Renal pelvis (tissue), 4 donors: ENCODE measurements around the gene TSPAN13. TPM values are rescaled to one million over a fixed set of nuclear protein-coding genes. Genes with fewer than 3 reads are reported as not detected.

ENCODE experiments used
- DNase-seq: peaks from one replicate; pipeline ENCODE4 v3.0.0-alpha.2; 2013
- polyA plus RNA-seq, 3 donors: library from polyadenylated mRNA; unstranded; fragments of 120-200 nt; gene quantifications; one replicate each; pipeline ENCODE4 v1.2.1, GENCODE V29; 2013; ENCODE audit not compliant: insufficient read length in 3 of 3

The TSPAN13 gene
- polyA plus RNA-seq, 3 donors, result 22.7 to 26.3 (median 23.2) TPM

GRCh38 chr7:16804674-16805439 lies 51.3 kb downstream of the TSPAN13 start, which contains the start of gene AGR2:
AGR2 (minus strand) TSS chr7:16804999; CDS start chr7:16801796, 3,203 bp downstream.
- DNase-seq, result no peak

- no peak for DNase-seq
Observed at GRCh38 chr7:16805441-16805840, 51.9 kb downstream of the TSPAN13 start.

DNA sequence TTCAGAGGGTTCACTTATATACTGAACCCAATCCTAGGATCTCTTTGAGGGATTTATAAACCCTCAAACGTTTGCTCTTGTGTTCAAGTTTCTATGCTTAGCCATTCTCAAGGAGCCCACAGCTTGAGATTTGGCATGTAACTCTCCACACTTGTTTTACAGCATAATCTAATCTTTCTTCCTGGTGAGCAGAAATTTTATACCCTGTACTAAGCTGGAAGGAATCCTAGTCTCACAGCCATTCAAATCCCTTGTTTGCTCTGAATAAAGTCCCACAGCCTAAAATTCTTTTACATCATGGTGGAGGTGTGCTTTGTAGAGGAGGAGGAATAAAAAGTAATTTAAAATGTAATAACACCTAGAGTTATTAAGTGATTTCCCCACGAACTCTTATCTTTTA lies 56.6 kb downstream of the TSPAN13 start:
- no peak for DNase-seq

DNA sequence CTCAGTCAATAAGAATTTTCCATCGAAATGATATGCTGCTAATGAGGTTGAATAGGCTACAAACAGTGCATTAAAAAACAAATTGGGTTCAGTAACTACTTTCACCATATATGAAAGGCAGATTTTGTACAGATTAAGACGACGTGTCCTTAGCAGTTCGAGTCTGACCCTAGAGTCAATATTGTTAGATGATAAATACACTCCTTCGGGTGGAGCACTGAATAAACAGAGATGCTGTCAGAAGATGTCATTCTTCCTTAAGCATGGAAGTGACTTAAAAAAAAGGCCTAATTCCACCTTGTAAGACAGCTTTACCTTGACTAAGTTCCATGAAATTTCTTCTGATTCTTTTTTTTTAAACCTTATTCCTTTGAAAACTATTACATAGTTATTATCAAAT lies 57.0 kb downstream of the TSPAN13 start:
- DNase-seq, result no peak

GRCh38 chr7:16811551-16811950 lies 58.0 kb downstream of the TSPAN13 start:
- no peak for DNase-seq

DNA sequence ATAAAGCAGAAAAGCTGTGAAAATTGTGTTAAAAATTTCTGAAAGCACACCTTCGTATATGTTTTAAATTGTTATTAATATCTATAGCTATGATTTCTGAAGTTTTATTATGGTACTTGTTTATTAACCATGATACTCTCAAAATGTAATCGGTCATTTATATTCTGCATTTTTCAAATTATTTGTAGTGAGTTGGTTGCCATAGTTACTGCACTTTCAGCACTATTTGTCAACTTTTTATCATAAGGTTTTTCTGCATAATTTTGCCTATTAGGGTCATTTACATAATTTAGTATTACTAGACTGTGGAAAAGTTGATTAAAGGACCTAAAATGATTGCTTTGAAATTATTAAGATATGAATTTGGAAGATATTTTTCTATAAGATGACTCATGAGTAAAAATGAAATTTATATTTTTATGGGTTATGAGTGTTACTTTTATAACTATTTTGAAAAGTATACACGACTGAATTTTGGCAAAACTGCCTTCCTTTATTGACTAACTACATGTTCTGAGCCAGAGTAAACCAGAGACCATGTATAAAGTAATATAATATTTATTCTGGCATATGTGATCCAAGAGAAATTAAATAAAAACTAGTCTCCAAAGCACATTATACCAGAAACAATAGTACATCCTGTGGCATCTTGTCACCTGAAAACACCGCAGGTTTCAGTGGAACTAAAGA lies 59.1 kb downstream of the TSPAN13 start:
- DNase-seq, result no peak

DNA sequence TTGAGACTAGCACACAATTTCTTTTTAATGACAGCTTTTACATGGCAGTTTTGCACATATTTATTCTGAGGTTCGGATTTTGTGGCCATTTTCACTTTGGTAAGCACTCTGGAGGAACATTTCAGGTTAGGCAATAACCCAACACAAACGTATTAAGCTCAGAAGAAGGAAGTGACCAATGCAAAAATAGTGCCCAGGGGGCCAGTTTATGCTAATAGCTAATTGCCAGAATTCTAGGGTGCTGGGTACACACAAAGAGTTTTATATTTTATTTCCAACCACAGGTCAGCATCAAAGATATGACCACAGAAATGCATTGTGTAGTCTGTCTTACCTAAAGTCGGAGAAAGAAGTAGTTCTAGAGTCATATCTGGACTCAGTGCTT lies 59.7 kb downstream of the TSPAN13 start:
- no peak for DNase-seq

DNA sequence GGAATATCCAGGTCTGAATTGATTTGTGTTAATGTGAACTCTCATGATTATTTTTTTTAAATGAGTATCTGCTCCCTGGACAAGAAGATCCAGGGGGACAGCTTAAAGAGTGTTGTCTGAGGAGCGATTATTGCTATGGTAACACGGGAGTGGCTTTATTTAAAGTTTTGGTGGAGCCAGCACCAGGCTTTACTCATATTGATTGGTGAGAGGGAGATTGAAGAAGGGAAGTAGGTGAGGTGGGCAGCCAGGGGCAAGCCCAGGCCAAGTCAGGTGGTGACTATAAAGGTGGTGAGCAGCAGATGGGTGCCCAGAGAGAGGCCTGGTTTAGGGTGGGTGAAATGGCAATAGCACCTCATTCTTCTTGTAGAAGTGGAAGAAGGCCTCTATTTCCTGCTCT lies 61.4 kb downstream of the TSPAN13 start:
- DNase-seq, result no peak

DNA sequence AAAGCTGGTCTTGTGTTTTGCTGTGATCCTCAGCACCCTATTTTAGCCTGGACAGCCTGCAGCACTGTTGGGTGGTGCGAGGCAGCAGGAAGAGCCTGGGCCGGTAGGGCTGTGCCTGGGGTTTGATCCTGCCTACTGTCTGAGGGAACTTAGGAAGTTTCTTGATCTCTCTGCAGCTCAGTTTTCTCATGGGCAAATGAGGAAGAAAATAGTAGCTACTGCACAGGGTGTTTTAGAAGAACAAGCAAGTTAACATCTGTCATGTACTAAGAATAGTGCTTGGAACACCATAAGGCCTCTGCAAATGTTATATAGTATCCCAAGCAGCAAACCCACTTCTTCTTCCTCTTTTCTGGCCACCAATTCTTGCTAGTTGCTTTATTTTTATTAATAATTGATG lies 63.3 kb downstream of the TSPAN13 start:
- DNase-seq, result no peak

DNA sequence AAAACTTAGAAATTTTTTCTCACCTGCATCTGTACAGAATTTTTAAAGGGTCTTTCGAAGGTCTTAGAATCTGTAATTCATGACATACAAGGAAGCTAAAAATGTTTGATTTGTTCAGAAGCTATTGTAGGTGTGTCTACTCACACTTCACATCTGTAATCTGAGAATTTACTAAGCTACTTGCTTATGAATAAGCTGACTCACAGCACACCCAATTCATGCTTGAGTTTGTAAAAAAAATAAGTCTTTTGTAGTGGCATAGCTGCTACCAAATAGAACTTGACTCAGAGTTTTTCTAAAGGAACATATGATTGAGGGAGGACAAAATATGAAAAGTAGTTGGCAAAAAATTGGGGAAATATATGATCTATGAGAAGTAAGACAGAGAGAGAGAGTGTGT lies 64.0 kb downstream of the TSPAN13 start:
- no peak for DNase-seq

DNA sequence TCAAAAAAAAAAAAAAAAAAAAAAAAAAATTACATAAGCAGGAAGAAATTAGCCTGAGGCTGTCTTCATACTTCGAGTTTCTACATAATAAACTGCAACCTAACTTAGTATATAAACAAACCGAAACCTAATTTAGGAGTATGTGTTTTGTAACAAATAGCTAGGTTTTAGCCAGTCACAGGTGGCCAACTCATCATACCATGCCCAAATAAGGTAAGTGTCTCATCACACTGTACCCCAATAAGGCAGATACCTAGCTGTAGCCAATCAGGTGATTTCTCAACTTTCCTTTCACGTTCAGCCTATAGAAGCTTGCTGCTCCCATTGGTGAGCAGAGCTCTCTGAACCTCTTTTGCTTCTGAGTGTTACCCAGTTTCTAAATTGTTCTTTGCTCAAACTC lies 65.2 kb downstream of the TSPAN13 start:
- no peak for DNase-seq

DNA sequence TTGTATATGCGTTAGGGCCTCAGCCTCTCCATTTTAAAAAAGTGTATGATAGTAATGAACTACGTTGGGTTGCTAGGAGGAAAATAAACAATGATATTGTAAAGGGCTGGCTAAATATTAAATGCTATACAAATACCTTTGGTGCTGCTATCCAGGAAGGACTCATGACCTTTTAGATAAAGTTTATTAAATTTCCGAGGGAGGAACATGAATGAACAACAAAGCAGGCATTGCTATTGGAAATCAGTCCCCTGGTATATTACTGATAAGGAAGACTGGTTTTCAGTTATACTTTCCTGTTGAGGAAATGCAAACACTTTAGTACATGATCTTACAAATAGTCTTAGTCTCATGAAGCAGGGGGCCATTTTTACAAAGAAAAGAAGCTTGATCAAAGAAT lies 68.5 kb downstream of the TSPAN13 start:
- no peak for DNase-seq

DNA sequence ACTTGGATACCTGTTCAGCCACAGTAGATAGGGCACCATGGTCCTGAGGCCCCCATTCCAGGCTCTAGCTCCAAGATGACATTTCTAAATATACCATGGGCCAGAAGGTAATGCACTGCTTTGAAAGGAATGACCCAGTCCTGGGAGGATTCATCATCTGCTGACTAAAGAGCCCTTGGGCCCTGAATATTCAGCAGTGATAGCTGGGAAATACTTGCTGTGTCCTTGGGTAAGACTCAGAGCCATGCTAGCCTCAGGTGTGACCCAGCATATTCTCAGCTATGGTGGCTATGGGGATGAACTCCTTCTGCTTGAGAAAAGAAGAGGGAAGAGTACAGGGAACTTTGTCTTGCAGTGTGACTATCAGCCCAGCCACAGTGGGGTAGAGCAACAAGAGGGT lies 72.5 kb downstream of the TSPAN13 start:
- no peak for DNase-seq

GRCh38 chr7:16833373-16833772 lies 79.8 kb downstream of the TSPAN13 start:
- DNase-seq, result no peak

Other genes starting within 250 kb of the TSPAN13 start
- not detected for gene LRRC72, start 226.9 kb upstream of the TSPAN13 start, polyA plus RNA-seq
- gene ANKMY2, start 108.0 kb upstream of the TSPAN13 start, polyA plus RNA-seq, result 10 to 100 TPM; 30.7 to 32.6 (median 30.8) TPM
- gene BZW2, start 107.6 kb upstream of the TSPAN13 start, polyA plus RNA-seq, result 10 to 100 TPM; 69.1 to 76.6 (median 70.8) TPM
- gene AGR2, start 51.2 kb downstream of the TSPAN13 start, polyA plus RNA-seq, result 10 to 100 TPM; 61.1 to 66.0 (median 62.8) TPM
- gene AGR3, start 128.2 kb downstream of the TSPAN13 start, polyA plus RNA-seq, result 1 to 10 TPM; 1.3 to 2.3 (median 1.5) TPM